ENCODE measurements around the gene SRRM4. TPM values are rescaled to one million over a fixed set of nuclear protein-coding genes. Genes with fewer than 3 reads are reported as not detected.
"Not testable (repeated sequence)": the region's sequence is repeated elsewhere in the genome, so short reads cannot be mapped to it uniquely, and the experiment has no call there.

SRRM4 gene
- polyA plus RNA-seq, 2 donors, result under 0.01 TPM

GRCh38 chr12:119100933-119101332 is 119.6 kb downstream of the SRRM4 start:
- Histone ChIP-seq H3K4me1 (ENCODE audit: control insufficient read depth in 2 of 2, insufficient read depth in 2 of 2, low read length in 1 of 2) (no peaks in the 10 kb centered on the region), H3K27ac (ENCODE audit: low read depth in 2 of 2, low read length in 1 of 2) (no peak overlapping the region)

DNA sequence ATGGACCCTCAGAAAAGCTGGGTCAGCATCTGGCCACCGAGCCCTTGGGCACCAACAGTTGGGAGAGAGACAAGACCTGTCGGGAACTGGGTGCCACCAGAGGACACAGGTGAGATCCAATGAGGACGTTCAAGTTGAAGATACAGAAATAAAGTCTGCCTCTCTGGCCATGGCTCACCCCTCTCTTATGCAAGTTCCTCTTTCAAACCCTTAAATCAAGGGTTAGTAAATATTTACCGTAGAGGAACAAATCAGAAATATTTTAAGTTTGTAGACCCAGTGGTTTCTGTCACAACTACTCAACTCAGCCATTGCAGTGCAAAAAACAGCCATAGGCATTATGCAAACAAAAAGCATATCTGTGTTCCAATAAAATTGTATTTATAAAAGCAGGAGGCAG is 120.9 kb downstream of the SRRM4 start:
- no peaks in the 10 kb centered on the region for H3K4me1 ChIP-seq (ENCODE audit: control insufficient read depth in 2 of 2, insufficient read depth in 2 of 2, low read length in 1 of 2)
- 60 to 63% methylated on average over 4 of the region's 4 CpGs for WGBS, 2 donors
- no peaks in the 10 kb centered on the region for H3K27me3 ChIP-seq (ENCODE audit: control insufficient read depth in 1 of 2, insufficient read depth in 2 of 2, low read length in 2 of 2)
- H3K4me3 ChIP-seq (ENCODE audit: low read depth in 1 of 2, low read length in 2 of 2), result no peak overlapping the region
- no peak overlapping the region for H3K27ac ChIP-seq (ENCODE audit: low read depth in 2 of 2, low read length in 1 of 2)
- H3K9me3 ChIP-seq (ENCODE audit: control insufficient read depth in 2 of 2, insufficient read depth in 1 of 2, low read depth in 1 of 2, low read length in 1 of 2), result peaks cover 0 to 4% of the 10 kb centered on the region in 2 donors
- H3K36me3 ChIP-seq (ENCODE audit: control insufficient read depth in 2 of 2, insufficient read depth in 2 of 2, low read length in 1 of 2), result no peaks in the 10 kb centered on the region

More at GRCh38 chr12:119100933-119101332, 119.6 kb downstream of the SRRM4 start:
- no peaks in the 10 kb centered on the region for H3K36me3 ChIP-seq (ENCODE audit: control insufficient read depth in 2 of 2, insufficient read depth in 2 of 2, low read length in 1 of 2)
- no peak overlapping the region for H3K4me3 ChIP-seq (ENCODE audit: low read depth in 1 of 2, low read length in 2 of 2)
- H3K27me3 ChIP-seq (ENCODE audit: control insufficient read depth in 1 of 2, insufficient read depth in 2 of 2, low read length in 2 of 2), result no peaks in the 10 kb centered on the region
- peaks cover 0 to 4% of the 10 kb centered on the region in 2 donors for H3K9me3 ChIP-seq (ENCODE audit: control insufficient read depth in 2 of 2, insufficient read depth in 1 of 2, low read depth in 1 of 2, low read length in 1 of 2)
- WGBS, 2 donors, result 55 to 67% methylated on average over 3 of the region's 3 CpGs

DNA sequence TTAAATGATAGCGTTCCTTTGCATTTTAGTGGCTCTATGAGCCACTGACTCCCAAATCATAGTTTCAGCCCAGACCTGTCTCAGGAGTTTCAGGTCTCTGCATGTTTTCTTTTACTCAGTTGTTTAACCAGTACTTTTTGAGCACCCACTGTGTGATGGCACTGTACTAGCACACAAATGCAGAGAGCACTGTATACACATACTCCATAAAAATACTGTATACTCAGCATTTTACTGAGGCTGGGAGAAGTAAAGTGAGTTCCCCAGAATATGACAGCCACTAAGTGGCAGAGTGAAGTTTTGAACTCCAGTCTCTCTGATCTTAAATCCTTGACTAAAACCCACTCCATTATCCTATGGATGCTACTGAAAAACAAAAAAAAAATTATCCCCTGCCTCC is 121.4 kb downstream of the SRRM4 start:
- Histone ChIP-seq H3K27ac (ENCODE audit: low read depth in 2 of 2, low read length in 1 of 2) (no peak overlapping the region), H3K4me3 (ENCODE audit: low read depth in 1 of 2, low read length in 2 of 2) (no peak overlapping the region), H3K36me3 (ENCODE audit: control insufficient read depth in 2 of 2, insufficient read depth in 2 of 2, low read length in 1 of 2) (no peaks in the 10 kb centered on the region), H3K4me1 (ENCODE audit: control insufficient read depth in 2 of 2, insufficient read depth in 2 of 2, low read length in 1 of 2) (no peaks in the 10 kb centered on the region), H3K27me3 (ENCODE audit: control insufficient read depth in 1 of 2, insufficient read depth in 2 of 2, low read length in 2 of 2) (no peaks in the 10 kb centered on the region), H3K9me3 (ENCODE audit: control insufficient read depth in 2 of 2, insufficient read depth in 1 of 2, low read depth in 1 of 2, low read length in 1 of 2) (peaks cover 0 to 2% of the 10 kb centered on the region in 2 donors)
- WGBS, 2 donors, result 50 to 64% methylated on average over 1 of the region's 1 CpG

DNA sequence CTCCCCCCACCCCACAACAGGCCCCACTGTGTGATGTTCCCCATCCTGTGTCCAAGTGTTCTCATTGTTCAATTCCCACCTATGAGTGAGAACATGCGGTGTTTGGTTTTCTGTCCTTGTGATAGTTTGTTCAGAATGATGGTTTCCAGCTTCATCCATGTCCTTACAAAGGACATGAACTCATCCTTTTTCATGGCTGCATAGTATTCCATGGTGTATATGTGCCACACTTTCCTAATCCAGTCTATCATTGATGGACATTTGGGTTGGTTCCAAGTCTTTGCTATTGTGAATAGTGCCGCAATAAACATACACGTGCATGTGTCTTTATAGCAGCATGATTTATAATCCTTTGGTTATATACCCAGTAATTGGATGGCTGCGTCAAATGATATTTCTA is 123.6 kb downstream of the SRRM4 start:
- H3K27me3 ChIP-seq (ENCODE audit: control insufficient read depth in 1 of 2, insufficient read depth in 2 of 2, low read length in 2 of 2); H3K27ac ChIP-seq (ENCODE audit: low read depth in 2 of 2, low read length in 1 of 2); H3K36me3 ChIP-seq (ENCODE audit: control insufficient read depth in 2 of 2, insufficient read depth in 2 of 2, low read length in 1 of 2); H3K9me3 ChIP-seq (ENCODE audit: control insufficient read depth in 2 of 2, insufficient read depth in 1 of 2, low read depth in 1 of 2, low read length in 1 of 2); H3K4me3 ChIP-seq (ENCODE audit: low read depth in 1 of 2, low read length in 2 of 2); H3K4me1 ChIP-seq (ENCODE audit: control insufficient read depth in 2 of 2, insufficient read depth in 2 of 2, low read length in 1 of 2): not testable (repeated sequence)
- WGBS, 2 donors, result 94% methylated on average over 4 of the region's 4 CpGs

- Histone ChIP-seq H3K27ac (ENCODE audit: low read depth in 2 of 2, low read length in 1 of 2) (no peak overlapping the region), H3K4me3 (ENCODE audit: low read depth in 1 of 2, low read length in 2 of 2) (no peak overlapping the region), H3K27me3 (ENCODE audit: control insufficient read depth in 1 of 2, insufficient read depth in 2 of 2, low read length in 2 of 2) (peaks cover 0 to 2% of the 10 kb centered on the region in 2 donors), H3K9me3 (ENCODE audit: control insufficient read depth in 2 of 2, insufficient read depth in 1 of 2, low read depth in 1 of 2, low read length in 1 of 2) (no peaks in the 10 kb centered on the region), H3K36me3 (ENCODE audit: control insufficient read depth in 2 of 2, insufficient read depth in 2 of 2, low read length in 1 of 2) (no peaks in the 10 kb centered on the region), H3K4me1 (ENCODE audit: control insufficient read depth in 2 of 2, insufficient read depth in 2 of 2, low read length in 1 of 2) (no peaks in the 10 kb centered on the region)
- WGBS, 2 donors, result 82 to 83% methylated on average over 9 of the region's 9 CpGs
Measured at GRCh38 chr12:119113496-119113986, 132.2 kb downstream of the SRRM4 start.

- H3K27ac ChIP-seq (ENCODE audit: low read depth in 2 of 2, low read length in 1 of 2), result no peak overlapping the region
- peaks cover 0 to 2% of the 10 kb centered on the region in 2 donors for H3K27me3 ChIP-seq (ENCODE audit: control insufficient read depth in 1 of 2, insufficient read depth in 2 of 2, low read length in 2 of 2)
- WGBS, 2 donors, result 81 to 83% methylated on average over 3 of the region's 3 CpGs
- H3K9me3 ChIP-seq (ENCODE audit: control insufficient read depth in 2 of 2, insufficient read depth in 1 of 2, low read depth in 1 of 2, low read length in 1 of 2), result no peaks in the 10 kb centered on the region
- no peaks in the 10 kb centered on the region for H3K4me1 ChIP-seq (ENCODE audit: control insufficient read depth in 2 of 2, insufficient read depth in 2 of 2, low read length in 1 of 2)
- H3K36me3 ChIP-seq (ENCODE audit: control insufficient read depth in 2 of 2, insufficient read depth in 2 of 2, low read length in 1 of 2), result no peaks in the 10 kb centered on the region
- no peak overlapping the region for H3K4me3 ChIP-seq (ENCODE audit: low read depth in 1 of 2, low read length in 2 of 2)
Measured at GRCh38 chr12:119114294-119114693, 133.0 kb downstream of the SRRM4 start.

GRCh38 chr12:119115296-119115905 is 134.1 kb downstream of the SRRM4 start:
- 33% methylated on average over 2 of the region's 2 CpGs for WGBS, 2 donors

DNA sequence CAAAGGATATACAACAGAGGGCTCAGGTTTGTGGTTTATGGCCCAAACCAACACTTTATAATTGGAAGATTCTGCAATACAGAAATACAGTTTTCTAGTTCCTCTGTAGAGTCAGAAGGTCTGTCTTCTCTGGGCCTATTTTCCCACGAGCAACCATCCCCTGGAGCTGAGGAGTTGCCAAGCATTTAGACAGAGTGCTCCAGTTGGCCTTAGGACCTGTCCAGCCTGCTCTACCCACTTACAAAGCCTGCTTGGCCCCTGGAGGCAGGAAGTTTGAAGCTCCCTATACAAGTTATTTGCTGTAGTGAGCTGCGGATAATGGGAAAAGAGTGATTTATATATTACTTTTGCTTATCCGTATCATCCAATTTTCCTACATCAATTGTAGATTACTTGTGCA is 136.6 kb downstream of the SRRM4 start:
- H3K9me3 ChIP-seq (ENCODE audit: control insufficient read depth in 2 of 2, insufficient read depth in 1 of 2, low read depth in 1 of 2, low read length in 1 of 2), result no peaks in the 10 kb centered on the region
- H3K27ac ChIP-seq (ENCODE audit: low read depth in 2 of 2, low read length in 1 of 2), result no peak overlapping the region
- no peaks in the 10 kb centered on the region for H3K4me1 ChIP-seq (ENCODE audit: control insufficient read depth in 2 of 2, insufficient read depth in 2 of 2, low read length in 1 of 2)
- no peaks in the 10 kb centered on the region for H3K36me3 ChIP-seq (ENCODE audit: control insufficient read depth in 2 of 2, insufficient read depth in 2 of 2, low read length in 1 of 2)
- WGBS, 2 donors, result 68 to 80% methylated on average over 3 of the region's 3 CpGs
- peaks cover 0 to 2% of the 10 kb centered on the region in 2 donors for H3K27me3 ChIP-seq (ENCODE audit: control insufficient read depth in 1 of 2, insufficient read depth in 2 of 2, low read length in 2 of 2)
- no peak overlapping the region for H3K4me3 ChIP-seq (ENCODE audit: low read depth in 1 of 2, low read length in 2 of 2)

More at GRCh38 chr12:119115296-119115905, 134.1 kb downstream of the SRRM4 start:
- no peak overlapping the region for H3K27ac ChIP-seq (ENCODE audit: low read depth in 2 of 2, low read length in 1 of 2)
- no peaks in the 10 kb centered on the region for H3K36me3 ChIP-seq (ENCODE audit: control insufficient read depth in 2 of 2, insufficient read depth in 2 of 2, low read length in 1 of 2)
- H3K27me3 ChIP-seq (ENCODE audit: control insufficient read depth in 1 of 2, insufficient read depth in 2 of 2, low read length in 2 of 2), result peaks cover 0 to 2% of the 10 kb centered on the region in 2 donors
- H3K4me3 ChIP-seq (ENCODE audit: low read depth in 1 of 2, low read length in 2 of 2), result no peak overlapping the region
- no peaks in the 10 kb centered on the region for H3K4me1 ChIP-seq (ENCODE audit: control insufficient read depth in 2 of 2, insufficient read depth in 2 of 2, low read length in 1 of 2)
- no peaks in the 10 kb centered on the region for H3K9me3 ChIP-seq (ENCODE audit: control insufficient read depth in 2 of 2, insufficient read depth in 1 of 2, low read depth in 1 of 2, low read length in 1 of 2)

DNA sequence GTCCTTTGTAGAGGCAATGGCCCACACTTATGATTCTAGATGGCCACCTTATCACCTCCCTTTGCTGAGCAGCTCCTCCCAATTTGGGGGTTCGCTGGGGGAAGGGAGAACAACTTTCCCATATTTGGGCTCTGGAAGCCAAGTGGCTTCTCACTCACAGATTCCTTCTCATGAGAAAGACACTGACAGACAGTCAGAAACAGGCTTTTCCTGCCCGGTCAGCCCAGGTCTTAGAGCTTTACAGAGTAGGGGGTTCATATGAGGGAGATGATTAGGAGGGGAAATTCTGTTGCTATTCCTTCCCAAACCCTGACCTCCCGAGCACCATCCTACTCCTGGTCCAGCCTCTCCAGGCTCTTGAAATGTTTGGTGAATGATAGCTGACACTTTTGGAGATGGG is 137.3 kb downstream of the SRRM4 start:
- WGBS, 2 donors, result 58 to 73% methylated on average over 3 of the region's 3 CpGs
- no peaks in the 10 kb centered on the region for H3K36me3 ChIP-seq (ENCODE audit: control insufficient read depth in 2 of 2, insufficient read depth in 2 of 2, low read length in 1 of 2)

GRCh38 chr12:119122047-119122446 is 140.7 kb downstream of the SRRM4 start:
- Histone ChIP-seq H3K9me3 (ENCODE audit: control insufficient read depth in 2 of 2, insufficient read depth in 1 of 2, low read depth in 1 of 2, low read length in 1 of 2) (no peaks in the 10 kb centered on the region), H3K36me3 (ENCODE audit: control insufficient read depth in 2 of 2, insufficient read depth in 2 of 2, low read length in 1 of 2) (no peaks in the 10 kb centered on the region), H3K27me3 (ENCODE audit: control insufficient read depth in 1 of 2, insufficient read depth in 2 of 2, low read length in 2 of 2) (no peaks in the 10 kb centered on the region), H3K4me1 (ENCODE audit: control insufficient read depth in 2 of 2, insufficient read depth in 2 of 2, low read length in 1 of 2) (no peaks in the 10 kb centered on the region), H3K27ac (ENCODE audit: low read depth in 2 of 2, low read length in 1 of 2) (no peak overlapping the region), H3K4me3 (ENCODE audit: low read depth in 1 of 2, low read length in 2 of 2) (no peak overlapping the region)
- 74 to 79% methylated on average over 5 of the region's 5 CpGs for WGBS, 2 donors

More for the DNA sequence above, 137.3 kb downstream of the SRRM4 start:
- no peaks in the 10 kb centered on the region for H3K4me1 ChIP-seq (ENCODE audit: control insufficient read depth in 2 of 2, insufficient read depth in 2 of 2, low read length in 1 of 2)
- no peaks in the 10 kb centered on the region for H3K9me3 ChIP-seq (ENCODE audit: control insufficient read depth in 2 of 2, insufficient read depth in 1 of 2, low read depth in 1 of 2, low read length in 1 of 2)
- H3K4me3 ChIP-seq (ENCODE audit: low read depth in 1 of 2, low read length in 2 of 2), result no peak overlapping the region
- H3K27ac ChIP-seq (ENCODE audit: low read depth in 2 of 2, low read length in 1 of 2), result no peak overlapping the region
- H3K27me3 ChIP-seq (ENCODE audit: control insufficient read depth in 1 of 2, insufficient read depth in 2 of 2, low read length in 2 of 2), result peaks cover 0 to 2% of the 10 kb centered on the region in 2 donors
